ENCODE data around the gene VPS36. TPM values are rescaled to one million over a fixed set of nuclear protein-coding genes. Genes with fewer than 3 reads are reported as not detected.

The VPS36 gene
- total and polyA plus RNA-seq, 2 of the 13 experiments (the other 11 are each of a cell fraction or from before 2014, with no cell fraction given), result 17.2 to 22.4 TPM

GRCh38 chr13:52463526-52463925, 13.1 kb upstream of the VPS36 start:
- intact Hi-C loops (cut with micrococcal nuclease; ENCODE audit: unreplicated experiment), result no loop called here
- TF ChIP-seq ELF1 (CRISPR knock-in tag; IDR thresholded peaks at IDR 0.05) (no peak), HNF4A (CRISPR knock-in tag; IDR thresholded peaks at IDR 0.05) (no peak), CEBPZ (IDR thresholded peaks at IDR 0.05; ENCODE audit: low read length) (no peak), PRDM4 (CRISPR knock-in tag; IDR thresholded peaks at IDR 0.05; ENCODE audit: borderline replicate concordance) (no peak), SYNCRIP (IDR thresholded peaks at IDR 0.05; ENCODE audit: insufficient read depth, low read depth, low read length) (no peak), ZNF121 (CRISPR knock-in tag; IDR thresholded peaks at IDR 0.05) (no peak), ZFP37 (CRISPR knock-in tag; IDR thresholded peaks at IDR 0.05; ENCODE audit: borderline replicate concordance) (no peak), IRF1 (CRISPR knock-in tag; IDR thresholded peaks at IDR 0.05; ENCODE audit: low read depth) (no peak), RFXAP (CRISPR knock-in tag; IDR thresholded peaks at IDR 0.05; ENCODE audit: borderline replicate concordance) (no peak), ZNF773 (CRISPR knock-in tag; IDR thresholded peaks at IDR 0.05; ENCODE audit: borderline replicate concordance) (no peak), MXD3 (CRISPR knock-in tag; IDR thresholded peaks at IDR 0.05) (no peak), ZNF720 (CRISPR knock-in tag; IDR thresholded peaks at IDR 0.05) (no peak), ZNF460 (CRISPR knock-in tag; IDR thresholded peaks at IDR 0.05; ENCODE audit: borderline replicate concordance) (no peak), U2AF1 (optimal IDR thresholded peaks at IDR 0.05; ENCODE audit: low read depth, low read length) (no peak), ZNF792 (CRISPR knock-in tag; IDR thresholded peaks at IDR 0.05) (no peak), HNRNPUL1 (IDR thresholded peaks at IDR 0.05; ENCODE audit: low read depth, low read length) (no peak), ARNT2 (CRISPR knock-in tag; IDR thresholded peaks at IDR 0.05; ENCODE audit: low read depth) (no peak)

More at GRCh38 chr13:52463526-52463925, 13.1 kb upstream of the VPS36 start:
- POLR2A ChIA-PET, result no interaction called here
- no peak overlapping the region for H3K9ac ChIP-seq (ENCODE audit: insufficient read depth, low read depth, low read length)
- H3K4me1 ChIP-seq (ENCODE audit: insufficient read depth, low read length), result peaks cover 24% of the 10 kb centered on the region
- 94% methylated on average over 4 of the region's 4 CpGs for WGBS (ENCODE audit: low lambda C conversion rate)
- no peaks in the 10 kb centered on the region for H3K27me3 ChIP-seq (ENCODE audit: control insufficient read depth in 1 of 2, insufficient read depth in 2 of 2, low read length in 2 of 2)
- CTCF ChIA-PET (ENCODE audit: low intra/inter-chr PET ratio, low total read pairs), result no interaction called here
- ATAC-seq, result no peak
- H3K36me3 ChIP-seq (replicated peaks in 1 of 2; ENCODE audit: control insufficient read depth in 1 of 2, insufficient read depth in 2 of 2, low read length in 2 of 2), result peaks cover 6 to 55% of the 10 kb centered on the region in 2 experiments
- BruUV-seq (replicated peaks), result no TSS peak
- in situ Hi-C loops (cut with HindIII; ENCODE audit: extremely low pct_ligation_motif_present, low pct_unique_long_range_greater_than_20kb), result loop anchor here (25.0 kb wide), 1 partner anchor 451 kb away; the partner anchor contains the start of genes ALG11, ATP7B and UTP14C
- H3K9me3 ChIP-seq (ENCODE audit: low read length), result no peaks in the 10 kb centered on the region
- no peaks in the 10 kb centered on the region for H4K20me1 ChIP-seq (ENCODE audit: insufficient read depth, low read length)
- H3K4me3 ChIP-seq (replicated peaks in 1 of 3; ENCODE audit: insufficient read depth in 1 of 3, low read depth in 2 of 3, low read length in 3 of 3), result no peak overlapping the region
- no peak overlapping the region for H3K4me2 ChIP-seq (ENCODE audit: low read depth, low read length)
- no peak overlapping the region for H2AFZ ChIP-seq (ENCODE audit: low read length)
- FAIRE-seq, result no peak
- peaks cover 13% of the 10 kb centered on the region for H3K79me2 ChIP-seq (ENCODE audit: insufficient read depth, low read length)
- no peak for DNase-seq (ENCODE audit: low spot score)
- H3K27ac ChIP-seq (ENCODE audit: extremely low read length, insufficient read depth, low read length), result no peak overlapping the region

Measured in HepG2 (cell line).